ENCODE results near the gene DUSP3. TPM values are rescaled to one million over a fixed set of nuclear protein-coding genes. Genes with fewer than 3 reads are reported as not detected.

Gene DUSP3
- total and polyA plus RNA-seq, 10 of the 15 experiments (the other 5 are each of a cell fraction or from before 2014, with no cell fraction given): 1.5 to 12.1 (median 3.8) TPM

DNA sequence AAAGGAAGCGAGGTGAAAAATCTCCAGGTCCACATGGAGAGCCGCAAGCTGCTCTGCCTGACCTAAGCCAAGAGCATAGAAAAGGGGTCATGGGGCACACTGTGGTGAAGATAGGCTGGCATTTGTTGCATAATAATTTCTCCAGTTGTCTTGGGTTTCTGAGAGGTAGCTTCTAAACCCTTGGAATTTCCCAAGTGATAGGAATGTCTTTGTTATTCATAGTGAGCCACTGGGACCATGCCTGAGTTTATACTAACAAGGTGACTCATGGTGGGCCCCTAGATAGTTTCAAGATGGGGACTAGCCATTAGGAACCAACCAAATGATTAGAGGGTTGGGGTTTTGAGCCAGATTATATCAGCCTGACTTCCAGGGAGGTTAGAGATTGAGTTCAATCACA, 45.8 kb downstream of the DUSP3 start:
- CTCF ChIA-PET: interaction anchor here (1.5 kb wide), 1 partner anchor 27 kb away, joined by 3 read pairs; no protein-coding TSS in a partner anchor
- ATAC-seq: no peak
- H3K36me3 ChIP-seq (ENCODE audit: control insufficient read depth in 2 of 2, insufficient read depth in 2 of 2, low read length in 1 of 2): no peaks in the 10 kb centered on the region
- POLR2A ChIA-PET: no interaction called here
- H3K9me3 ChIP-seq (replicated peaks; ENCODE audit: control insufficient read depth, insufficient read depth, low read length): no peaks in the 10 kb centered on the region
- H3K4me1 ChIP-seq (ENCODE audit: control insufficient read depth, insufficient read depth, low read length): no peaks in the 10 kb centered on the region
- peaks cover 0 to 4% of the 10 kb centered on the region in 2 experiments; a peak in 1 of 4 replicates for H3K27me3 ChIP-seq (replicated peaks in 1 of 2; ENCODE audit: control insufficient read depth in 2 of 2, insufficient read depth in 2 of 2, low read length in 1 of 2)
- 36% methylated on average over 2 of the region's 2 CpGs for WGBS (ENCODE audit: insufficient coverage, insufficient replicate concordance, low lambda C conversion rate, missing lambda C conversion rate)
- in situ Hi-C loops (cut with MboI): no loop called here
- H3K4me2 ChIP-seq (ENCODE audit: control insufficient read depth, insufficient read depth): no peak overlapping the region
- SMC1A ChIA-PET (ENCODE audit: uncharacterized antibody, unreplicated experiment): no interaction called here
- RAD21 ChIA-PET (ENCODE audit: unreplicated experiment): no interaction called here
- H3K27ac ChIP-seq (ENCODE audit: control insufficient read depth, insufficient read depth): no peak overlapping the region
- H3K79me2 ChIP-seq (ENCODE audit: control insufficient read depth, insufficient read depth, low read length): no peaks in the 10 kb centered on the region
- H3K4me3 ChIP-seq: no peak overlapping the region
- intact Hi-C loops (cut with micrococcal nuclease; ENCODE audit: unreplicated experiment): no loop called here
- no peak for TF ChIP-seq MEF2B (IDR thresholded peaks at IDR 0.05; ENCODE audit: partially characterized antibody, poor library complexity, severe bottlenecking)
- no peak for TF ChIP-seq CBFB (IDR thresholded peaks at IDR 0.05; ENCODE audit: low read depth)
- no peaks in the 10 kb centered on the region for H4K20me1 ChIP-seq (ENCODE audit: control insufficient read depth, insufficient read depth)
- H3K9ac ChIP-seq (ENCODE audit: control insufficient read depth, insufficient read depth, low read length): no peak overlapping the region
- no TSS peak for BruUV-seq (replicated peaks)
- DNase-seq (ENCODE audit: low read depth, low spot score): no peak
- FAIRE-seq: no peak
- H2AFZ ChIP-seq (ENCODE audit: control insufficient read depth, low read depth, low read length): no peak overlapping the region

GRCh38 chr17:43728081-43728480, 50.7 kb downstream of the DUSP3 start:
- H3K4me2 ChIP-seq (ENCODE audit: control insufficient read depth, insufficient read depth): no peak overlapping the region
- H3K36me3 ChIP-seq (ENCODE audit: control insufficient read depth in 2 of 2, insufficient read depth in 2 of 2, low read length in 1 of 2): no peaks in the 10 kb centered on the region
- H3K27me3 ChIP-seq (replicated peaks in 1 of 2; ENCODE audit: control insufficient read depth in 2 of 2, insufficient read depth in 2 of 2, low read length in 1 of 2): no peaks in the 10 kb centered on the region; a peak in 1 of 4 replicates
- in situ Hi-C loops (cut with MboI): no loop called here
- CTCF ChIA-PET: interaction anchor here (0.6 kb wide), 1 partner anchor 630 kb away, joined by 3 read pairs; no protein-coding TSS in a partner anchor
- TF ChIP-seq, protein P1, sequence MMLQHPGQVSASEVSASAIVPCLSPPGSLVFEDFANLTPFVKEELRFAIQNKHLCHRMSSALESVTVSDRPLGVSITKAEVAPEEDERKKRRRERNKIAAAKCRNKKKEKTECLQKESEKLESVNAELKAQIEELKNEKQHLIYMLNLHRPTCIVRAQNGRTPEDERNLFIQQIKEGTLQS (IDR thresholded peaks at IDR 0.05; ENCODE audit: borderline replicate concordance, extremely low read depth, low read depth, low read length): no peak
- no peak for TF ChIP-seq HDAC2 (IDR thresholded peaks at IDR 0.05)
- no peak for TF ChIP-seq CBFB (IDR thresholded peaks at IDR 0.05; ENCODE audit: low read depth)
- TF ChIP-seq NFYA (IDR thresholded peaks at IDR 0.05; ENCODE audit: borderline replicate concordance, low read depth, low read length): no peak
- TF ChIP-seq POLR2AphosphoS5 (IDR thresholded peaks at IDR 0.05; ENCODE audit: low read length): no peak
- TF ChIP-seq NFIC (IDR thresholded peaks at IDR 0.05; ENCODE audit: low read depth, low read length): no peak
- TF ChIP-seq, protein P2, sequence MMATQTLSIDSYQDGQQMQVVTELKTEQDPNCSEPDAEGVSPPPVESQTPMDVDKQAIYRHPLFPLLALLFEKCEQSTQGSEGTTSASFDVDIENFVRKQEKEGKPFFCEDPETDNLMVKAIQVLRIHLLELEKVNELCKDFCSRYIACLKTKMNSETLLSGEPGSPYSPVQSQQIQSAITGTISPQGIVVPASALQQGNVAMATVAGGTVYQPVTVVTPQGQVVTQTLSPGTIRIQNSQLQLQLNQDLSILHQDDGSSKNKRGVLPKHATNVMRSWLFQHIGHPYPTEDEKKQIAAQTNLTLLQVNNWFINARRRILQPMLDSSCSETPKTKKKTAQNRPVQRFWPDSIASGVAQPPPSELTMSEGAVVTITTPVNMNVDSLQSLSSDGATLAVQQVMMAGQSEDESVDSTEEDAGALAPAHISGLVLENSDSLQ (IDR thresholded peaks at IDR 0.05): no peak
- no peak for TF ChIP-seq SIX5 (IDR thresholded peaks at IDR 0.05; ENCODE audit: low read depth, low read length, severe bottlenecking)
- no peak for TF ChIP-seq HSF1 (IDR thresholded peaks at IDR 0.05; ENCODE audit: low read depth, low read length)
- TF ChIP-seq MEF2B (IDR thresholded peaks at IDR 0.05; ENCODE audit: partially characterized antibody, poor library complexity, severe bottlenecking): no peak
- TF ChIP-seq NBN (IDR thresholded peaks at IDR 0.05): no peak
- TF ChIP-seq, protein P3, sequence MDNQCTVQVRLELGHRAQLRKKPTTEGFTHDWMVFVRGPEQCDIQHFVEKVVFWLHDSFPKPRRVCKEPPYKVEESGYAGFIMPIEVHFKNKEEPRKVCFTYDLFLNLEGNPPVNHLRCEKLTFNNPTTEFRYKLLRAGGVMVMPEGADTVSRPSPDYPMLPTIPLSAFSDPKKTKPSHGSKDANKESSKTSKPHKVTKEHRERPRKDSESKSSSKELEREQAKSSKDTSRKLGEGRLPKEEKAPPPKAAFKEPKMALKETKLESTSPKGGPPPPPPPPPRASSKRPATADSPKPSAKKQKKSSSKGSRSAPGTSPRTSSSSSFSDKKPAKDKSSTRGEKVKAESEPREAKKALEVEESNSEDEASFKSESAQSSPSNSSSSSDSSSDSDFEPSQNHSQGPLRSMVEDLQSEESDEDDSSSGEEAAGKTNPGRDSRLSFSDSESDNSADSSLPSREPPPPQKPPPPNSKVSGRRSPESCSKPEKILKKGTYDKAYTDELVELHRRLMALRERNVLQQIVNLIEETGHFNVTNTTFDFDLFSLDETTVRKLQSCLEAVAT (IDR thresholded peaks at IDR 0.05): no peak
- TF ChIP-seq MAX (IDR thresholded peaks at IDR 0.05; ENCODE audit: low read depth, low read length): no peak
- H3K79me2 ChIP-seq (ENCODE audit: control insufficient read depth, insufficient read depth, low read length): no peaks in the 10 kb centered on the region
- no peak for FAIRE-seq
- intact Hi-C loops (cut with micrococcal nuclease; ENCODE audit: unreplicated experiment): no loop called here
- H3K9me3 ChIP-seq (replicated peaks; ENCODE audit: control insufficient read depth, insufficient read depth, low read length): no peaks in the 10 kb centered on the region
- BruUV-seq (replicated peaks): no TSS peak
- ATAC-seq: no peak
- H3K4me1 ChIP-seq (ENCODE audit: control insufficient read depth, insufficient read depth, low read length): no peaks in the 10 kb centered on the region
- WGBS (ENCODE audit: insufficient coverage, insufficient replicate concordance, low lambda C conversion rate, missing lambda C conversion rate): 50% methylated on average over 5 of the region's 8 CpGs
- H3K9ac ChIP-seq (ENCODE audit: control insufficient read depth, insufficient read depth, low read length): no peak overlapping the region
- SMC1A ChIA-PET (ENCODE audit: uncharacterized antibody, unreplicated experiment): interaction anchor here (1.2 to 2.1 kb wide), 2 partner anchors 28 to 33 kb away, joined by 3 to 7 read pairs; no protein-coding TSS in a partner anchor
- no peak for DNase-seq (ENCODE audit: low read depth, low spot score)
- H3K27ac ChIP-seq (ENCODE audit: control insufficient read depth, insufficient read depth): no peak overlapping the region
- no peaks in the 10 kb centered on the region for H4K20me1 ChIP-seq (ENCODE audit: control insufficient read depth, insufficient read depth)
- POLR2A ChIA-PET: no interaction called here
- no peak overlapping the region for H2AFZ ChIP-seq (ENCODE audit: control insufficient read depth, low read depth, low read length)
- RAD21 ChIA-PET (ENCODE audit: unreplicated experiment): no interaction called here
- H3K4me3 ChIP-seq: no peak overlapping the region
